HG03439 (cell line): ENCODE results near the gene PLXDC2.
"Not testable (repeated sequence)": the region's sequence is repeated elsewhere in the genome, so short reads cannot be mapped to it uniquely, and the experiment has no call there.

ENCODE experiments used
- ATAC-seq: cut with Tn5 transposase; IDR thresholded peaks from one replicate; pipeline ENCODE4 v1.9.1; 2021; ENCODE audit warnings: mild to moderate bottlenecking, moderate library complexity; ENCODE audit not compliant: unreplicated experiment

Gene PLXDC2

DNA sequence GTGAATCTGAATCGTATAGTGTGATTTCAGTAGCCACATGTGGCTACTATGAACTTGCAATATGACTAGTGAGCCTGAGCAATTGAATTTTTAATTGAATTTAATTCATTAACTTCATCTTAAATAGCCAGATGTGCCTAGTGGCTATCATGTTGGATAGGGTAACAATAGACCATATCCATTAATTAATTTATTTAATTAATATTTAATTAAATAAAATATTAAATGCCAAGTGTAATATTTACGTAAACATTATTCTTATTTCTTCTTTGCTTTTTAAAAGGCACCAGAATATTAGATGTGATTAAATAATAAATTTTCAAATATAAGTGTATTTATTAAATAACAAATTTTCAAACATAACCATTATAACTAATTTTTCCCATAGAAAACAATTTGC lies 354.4 kb downstream of the PLXDC2 start:
- ATAC-seq: no peak

DNA sequence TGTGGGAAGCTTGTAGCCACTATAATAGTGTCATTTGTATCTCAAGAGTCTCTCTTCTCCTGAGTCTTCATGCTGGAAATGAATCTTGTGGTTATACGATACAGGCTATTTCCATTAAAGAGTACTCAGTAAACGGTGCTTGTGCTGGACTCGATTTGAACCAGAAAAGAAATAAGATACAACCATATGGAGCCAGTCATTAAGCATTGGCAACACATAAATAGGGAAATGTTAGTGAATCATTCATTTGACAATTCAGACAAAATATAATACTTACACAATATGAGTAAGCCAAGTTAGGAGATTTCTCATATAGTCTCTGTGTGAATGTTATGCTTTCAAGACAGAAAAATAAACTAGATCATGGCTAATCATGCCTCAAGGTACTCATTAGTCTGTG lies 356.8 kb downstream of the PLXDC2 start:
- no peak for ATAC-seq

DNA sequence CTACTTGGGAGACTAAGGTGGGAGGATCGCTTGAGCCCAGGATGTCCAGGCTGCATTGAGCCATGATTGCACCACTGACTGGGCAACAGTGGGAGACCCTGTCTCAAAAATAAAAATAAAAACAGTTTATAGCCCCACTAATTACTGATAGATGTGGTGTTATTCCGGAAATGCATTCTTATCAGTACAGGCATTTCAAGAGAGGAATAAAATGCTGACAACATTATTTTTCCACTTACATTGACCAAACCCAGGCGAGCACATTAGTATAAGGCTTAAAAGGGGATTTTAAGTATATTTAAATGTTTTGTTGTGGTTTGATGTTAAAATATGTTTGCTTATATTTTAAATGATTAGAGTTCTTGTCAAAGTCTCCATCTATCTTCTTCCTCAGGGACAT lies 359.5 kb downstream of the PLXDC2 start:
- no peak for ATAC-seq

DNA sequence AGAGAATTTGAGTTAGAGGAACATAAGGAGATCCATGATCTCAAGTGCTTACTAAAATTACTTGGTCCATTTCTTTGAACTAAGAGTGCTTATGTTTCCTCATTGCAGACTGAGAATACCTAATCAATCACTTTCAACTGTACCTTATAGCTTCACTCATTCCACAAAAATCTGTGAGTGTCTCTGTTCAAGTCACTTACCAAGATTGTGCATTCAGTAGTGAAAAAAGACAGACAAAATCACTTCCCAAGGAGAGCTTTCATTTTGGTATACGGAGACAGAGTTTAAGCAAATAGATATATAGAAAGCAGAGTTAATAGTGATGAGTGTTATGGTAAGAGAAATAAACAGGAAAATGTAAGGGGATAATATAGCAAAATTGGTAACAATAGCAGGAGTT lies 364.5 kb downstream of the PLXDC2 start:
- ATAC-seq: no peak

DNA sequence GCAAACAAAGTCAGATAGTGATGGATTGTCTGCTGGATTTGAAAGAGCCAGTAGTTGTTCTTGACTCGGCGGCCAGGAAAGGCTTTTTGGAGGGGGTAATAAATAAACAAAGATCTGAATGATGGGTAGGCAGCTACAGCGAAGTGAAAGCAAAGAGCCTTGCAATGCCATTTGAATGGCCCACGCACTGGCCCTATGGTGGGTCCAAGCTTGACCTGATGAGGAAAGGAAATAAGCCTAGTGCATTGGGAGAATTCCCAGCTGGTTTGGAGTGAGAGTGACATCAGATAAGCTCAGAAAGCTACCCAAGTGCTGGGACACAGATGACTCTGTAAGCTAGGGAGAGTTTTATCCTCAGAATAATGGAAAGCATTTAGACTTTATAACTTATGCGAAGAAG lies 365.2 kb downstream of the PLXDC2 start:
- ATAC-seq: no peak

DNA sequence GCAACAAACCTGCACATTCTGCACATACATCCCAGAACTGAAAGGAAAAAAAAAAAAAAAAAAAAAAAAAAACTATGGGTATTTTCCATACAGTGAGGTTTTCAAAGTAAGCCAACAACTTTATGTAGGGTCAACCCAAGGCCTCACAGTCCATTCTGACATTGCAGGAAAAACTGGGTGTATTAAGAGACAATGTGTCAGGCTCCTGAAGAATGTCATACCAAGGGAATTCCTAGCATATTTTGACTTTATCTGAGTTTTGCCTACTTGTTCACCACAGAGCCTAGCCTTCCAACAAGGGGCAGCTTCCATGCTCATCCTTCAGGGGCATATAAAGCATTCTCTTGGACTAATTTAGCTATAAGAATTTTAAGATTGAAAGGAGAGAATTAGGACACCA lies 368.9 kb downstream of the PLXDC2 start:
- no peak for ATAC-seq

DNA sequence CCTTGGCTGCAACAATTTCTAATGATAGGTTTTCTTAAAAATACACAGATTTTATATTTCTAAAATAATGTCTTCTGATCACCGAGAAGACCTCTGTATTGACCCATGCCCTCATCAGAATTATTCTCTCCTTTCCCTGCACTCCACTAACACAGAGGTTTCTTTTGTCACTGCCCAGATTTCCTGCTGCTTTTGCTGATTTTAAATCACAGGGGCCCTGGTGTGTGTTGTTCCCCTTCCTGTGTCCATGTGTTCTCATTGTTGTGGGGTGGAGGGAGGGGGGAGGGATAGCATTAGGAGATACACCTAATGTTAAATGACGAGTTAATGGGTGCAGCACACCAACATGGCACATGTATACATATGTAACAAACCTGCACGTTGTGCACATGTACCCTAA lies 375.2 kb downstream of the PLXDC2 start:
- ATAC-seq: not testable (repeated sequence)

DNA sequence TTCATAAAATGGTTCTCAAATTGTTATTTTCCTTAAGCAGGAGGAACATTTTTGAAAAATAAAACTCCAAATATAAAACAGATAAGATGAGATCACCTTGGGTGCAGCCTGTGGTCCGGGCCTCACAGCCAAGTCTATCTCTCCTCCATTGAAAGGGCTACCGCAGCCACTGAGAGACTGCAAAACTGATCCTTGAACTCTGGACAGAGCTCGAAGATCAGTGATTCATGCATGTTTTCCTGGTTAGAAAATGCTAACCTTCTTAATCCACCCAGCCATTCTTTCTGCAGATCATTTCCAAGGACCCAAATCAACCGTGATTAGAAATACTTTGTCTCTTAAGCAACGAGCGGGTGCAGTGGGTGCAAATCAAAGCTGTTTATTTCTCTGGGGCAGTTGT lies 378.8 kb downstream of the PLXDC2 start:
- no peak for ATAC-seq

DNA sequence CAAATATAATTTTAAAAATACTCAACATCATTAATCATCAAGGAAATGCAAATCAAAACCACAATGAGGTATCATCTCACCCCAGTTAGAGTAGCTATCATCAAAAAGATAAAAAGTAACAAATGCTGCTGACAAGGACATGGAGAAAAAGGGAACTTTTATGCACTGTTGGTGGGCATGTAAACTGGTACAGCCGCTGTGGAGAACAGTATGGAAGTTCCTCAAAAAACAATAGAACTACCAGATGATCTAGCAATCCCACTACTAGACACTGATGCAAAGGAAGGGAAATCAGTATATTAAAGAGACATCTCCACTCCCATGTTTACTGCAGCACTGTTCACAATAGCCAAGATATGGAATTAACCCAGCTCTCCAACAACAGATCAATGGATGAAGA lies 384.5 kb downstream of the PLXDC2 start:
- no peak for ATAC-seq

DNA sequence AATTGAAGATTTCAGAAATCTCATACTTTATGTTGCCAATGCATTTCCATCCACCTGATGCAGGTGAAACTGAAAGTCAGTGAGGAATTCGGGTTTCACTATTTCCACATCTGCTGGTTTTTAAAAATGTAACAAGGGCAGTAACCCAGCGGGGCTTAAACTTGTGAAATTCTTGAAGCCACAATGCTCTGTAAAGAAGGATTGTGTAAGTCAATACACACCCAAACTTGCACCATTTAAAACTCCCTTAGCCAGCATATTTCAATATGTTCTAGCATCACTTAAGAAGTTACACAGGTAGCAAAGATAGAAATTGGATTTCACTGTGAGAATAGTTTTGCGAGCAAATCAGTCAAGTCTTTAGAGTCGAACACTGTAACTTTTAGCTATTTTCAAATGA lies 386.1 kb downstream of the PLXDC2 start:
- no peak for ATAC-seq

DNA sequence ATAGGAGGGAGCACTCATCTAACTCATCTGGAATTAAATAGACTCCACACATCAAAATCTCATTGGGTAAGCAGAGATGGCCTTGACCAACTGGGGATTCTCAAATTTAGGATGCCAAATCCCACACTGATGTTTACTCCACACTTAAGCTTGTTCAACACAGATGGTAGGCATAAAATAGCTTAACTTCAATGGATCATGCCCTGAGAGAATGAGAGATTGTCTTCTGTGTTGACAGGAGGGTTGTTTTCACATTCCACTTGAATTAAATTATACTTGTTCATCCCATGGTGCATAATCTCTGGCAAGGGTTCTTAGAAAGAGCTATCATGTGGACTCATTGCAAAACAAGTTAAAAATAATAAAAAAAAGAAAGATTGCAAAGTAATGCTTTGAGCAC lies 391.4 kb downstream of the PLXDC2 start:
- ATAC-seq: no peak

DNA sequence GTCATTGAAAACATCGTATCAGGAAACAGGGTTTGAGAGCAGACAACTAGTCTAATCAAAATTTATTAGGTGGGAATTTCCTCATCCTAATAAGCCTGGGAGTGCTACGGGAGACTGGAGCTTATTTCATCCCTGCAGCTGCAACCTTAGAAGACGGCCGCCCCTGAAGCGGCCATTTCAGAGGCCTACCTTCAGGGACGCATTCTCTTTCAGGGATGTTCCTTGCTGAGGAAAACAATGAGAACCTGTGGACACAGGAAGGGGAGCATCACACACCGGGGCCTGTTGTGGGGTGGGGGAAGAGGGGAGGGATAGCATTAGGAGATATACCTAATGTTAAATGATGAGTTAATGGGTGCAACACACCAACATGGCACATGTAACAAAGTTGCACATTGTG lies 392.9 kb downstream of the PLXDC2 start:
- not testable (repeated sequence) for ATAC-seq

DNA sequence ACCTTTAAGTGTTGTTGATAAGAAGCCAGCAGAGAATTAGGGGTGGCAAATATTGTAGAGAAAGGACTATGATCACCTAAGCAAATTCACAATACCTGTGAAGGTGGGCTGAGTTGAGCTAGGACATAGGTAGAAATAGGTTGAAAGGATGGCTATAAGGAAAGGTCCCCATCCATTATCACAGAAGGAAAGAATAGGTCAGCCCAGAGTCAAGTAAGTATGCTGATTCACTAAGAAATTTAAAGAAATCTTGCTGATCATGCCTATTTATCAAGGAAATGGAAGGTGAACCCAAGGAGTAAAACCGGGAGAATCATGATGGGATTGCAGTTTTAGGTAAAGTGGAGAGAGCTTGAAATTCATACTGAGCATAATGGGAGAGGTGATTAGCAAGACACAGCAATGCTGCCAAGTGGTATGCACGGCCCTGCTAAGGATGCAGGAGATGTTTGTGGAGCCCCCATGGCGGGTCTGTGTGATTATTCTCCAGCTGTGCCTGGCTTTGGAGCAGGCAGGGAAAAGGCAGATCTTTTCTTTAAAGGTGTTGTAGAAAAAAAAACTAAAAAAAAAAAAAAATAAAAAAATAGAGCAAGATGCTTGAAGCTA lies 399.4 kb downstream of the PLXDC2 start:
- no peak for ATAC-seq

DNA sequence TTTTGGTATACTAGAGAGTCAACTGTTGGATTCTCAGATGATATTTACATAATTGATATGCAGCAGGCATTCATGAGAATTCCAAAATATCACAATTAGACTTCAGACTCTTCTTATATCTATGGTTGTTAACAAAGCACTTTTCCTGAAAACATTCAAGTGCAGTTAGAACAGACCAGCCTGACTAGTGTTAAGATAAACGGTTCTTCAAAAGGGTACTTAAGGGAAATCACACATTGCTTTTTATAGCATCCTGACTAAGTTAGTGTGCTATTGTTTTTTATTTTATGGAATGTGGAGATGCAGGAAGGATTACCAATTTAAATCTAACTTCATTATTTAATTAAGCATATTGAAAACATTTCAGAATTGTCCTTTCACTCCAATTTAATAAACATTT lies 405.1 kb downstream of the PLXDC2 start:
- no peak for ATAC-seq

DNA sequence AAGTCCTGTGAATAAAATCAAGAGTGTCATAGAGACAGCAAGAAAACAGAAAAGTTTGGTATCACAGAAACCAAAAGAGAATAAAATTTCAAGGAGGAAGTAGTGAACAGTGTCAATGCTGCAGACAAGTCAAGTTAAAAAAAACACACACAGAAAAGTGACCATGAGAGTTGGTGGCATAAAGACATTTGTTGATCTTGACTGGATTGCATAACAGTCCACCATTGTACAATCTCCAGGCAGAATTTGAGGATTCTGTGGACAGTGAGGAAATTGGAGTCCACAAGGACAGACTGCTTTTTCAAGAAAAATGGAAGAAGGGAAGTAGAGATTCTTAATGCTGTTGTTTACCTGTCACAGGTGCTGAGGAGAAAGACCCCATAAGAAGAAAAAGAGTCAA lies 412.5 kb downstream of the PLXDC2 start:
- no peak for ATAC-seq

DNA sequence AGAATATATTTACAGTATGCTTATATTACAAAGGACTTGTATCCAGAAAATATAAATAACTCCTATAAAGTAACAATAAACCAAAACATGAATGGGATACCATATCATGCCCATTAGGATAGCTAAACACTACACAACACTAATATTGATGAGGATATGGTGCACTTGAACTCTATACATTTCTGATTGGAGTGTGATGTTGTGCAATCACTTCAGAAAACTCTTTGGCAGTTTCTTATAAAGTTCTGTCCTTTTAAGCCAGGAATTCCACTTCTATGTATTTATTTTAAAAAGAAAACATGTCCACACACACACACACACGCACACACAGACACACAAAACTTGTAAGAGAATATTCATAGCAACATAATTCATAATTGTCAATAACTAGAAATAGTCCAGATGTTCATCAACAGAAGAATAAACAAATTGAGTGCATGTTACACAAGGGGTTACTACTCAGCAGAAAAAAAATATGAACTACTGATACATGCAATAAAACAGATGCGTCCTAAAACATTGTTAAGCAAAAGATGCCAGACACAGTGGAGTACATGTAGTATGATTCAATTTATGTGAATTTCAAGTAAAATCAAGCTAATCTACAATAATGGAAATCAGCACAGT lies 416.0 kb downstream of the PLXDC2 start:
- no peak for ATAC-seq

DNA sequence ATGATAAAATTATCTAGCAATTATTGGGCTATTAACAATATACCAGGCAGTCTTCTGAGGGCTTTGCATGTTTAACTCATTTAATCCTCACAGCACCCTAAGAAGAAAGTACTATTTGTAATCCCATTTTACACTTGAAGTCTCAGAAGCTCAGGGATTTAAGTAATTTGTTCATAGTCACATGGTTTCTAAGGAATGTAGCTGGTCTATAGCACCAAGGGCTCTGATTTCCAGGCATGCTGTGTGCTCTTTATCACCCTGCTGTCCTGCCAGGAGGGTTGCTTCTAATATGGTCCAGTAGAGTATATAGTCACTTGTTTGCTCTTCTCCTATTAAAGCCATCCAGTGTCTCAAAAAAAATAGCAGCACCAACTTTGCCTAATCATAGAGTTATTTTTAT lies 417.2 kb downstream of the PLXDC2 start:
- no peak for ATAC-seq

DNA sequence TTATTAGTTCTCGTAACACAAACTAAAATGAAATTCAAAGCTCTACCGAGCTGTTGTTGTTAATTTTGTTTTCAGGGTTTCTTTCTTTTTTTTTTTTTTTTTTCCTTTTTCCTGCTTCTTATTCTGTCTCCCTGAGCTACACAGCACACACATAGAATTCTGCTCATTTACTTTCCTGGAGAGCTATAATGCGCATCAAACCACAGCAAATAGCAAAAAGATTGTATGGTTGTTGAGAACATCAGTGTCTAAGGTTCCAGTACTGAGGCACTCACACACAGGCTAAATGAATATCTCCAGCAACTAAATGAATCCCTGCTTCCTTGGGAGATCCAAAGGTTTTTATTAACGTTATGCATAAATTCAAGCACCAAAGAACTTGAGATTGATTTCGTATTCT lies 418.3 kb downstream of the PLXDC2 start:
- ATAC-seq: no peak

DNA sequence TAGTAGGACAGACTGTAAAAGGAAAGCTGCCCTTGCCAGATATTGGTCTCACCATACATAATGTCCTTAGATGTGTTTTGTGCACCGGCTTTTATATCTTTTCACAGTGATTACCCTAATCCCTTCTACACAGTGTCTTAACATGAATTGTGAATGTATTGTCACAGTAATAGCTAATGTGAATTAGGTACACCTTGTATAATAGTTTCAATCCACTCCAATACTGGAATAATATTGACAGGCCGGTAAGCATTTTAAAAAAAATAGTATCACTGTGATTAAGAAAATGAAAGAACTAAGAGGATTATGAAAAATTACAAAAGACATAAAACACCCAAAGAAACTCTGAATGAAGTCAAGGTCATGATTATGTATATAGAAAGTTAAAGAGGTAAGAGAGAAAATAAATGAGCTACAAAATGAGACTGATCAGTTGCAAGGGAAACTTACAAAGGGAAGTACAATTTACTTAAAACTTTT lies 420.9 kb downstream of the PLXDC2 start:
- no peak for ATAC-seq

DNA sequence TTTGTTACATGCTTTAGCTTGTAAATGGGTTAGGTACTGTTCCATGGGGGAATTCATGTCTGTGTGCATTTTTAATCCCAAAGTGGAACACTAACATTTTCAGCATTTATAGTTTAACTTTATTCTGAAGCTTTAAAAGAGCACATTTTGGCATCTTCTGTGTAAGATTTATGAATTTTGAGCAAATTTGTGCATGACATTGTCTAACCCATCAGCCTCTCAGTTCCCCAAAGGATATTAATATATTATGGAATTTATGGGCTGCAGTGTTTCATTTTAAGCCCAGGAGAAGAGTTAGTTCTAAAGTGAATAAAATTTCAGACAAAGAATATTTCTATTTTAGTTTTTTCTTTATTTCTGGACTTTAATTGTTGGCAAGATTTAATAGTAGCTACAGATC lies 421.4 kb downstream of the PLXDC2 start:
- ATAC-seq: no peak

DNA sequence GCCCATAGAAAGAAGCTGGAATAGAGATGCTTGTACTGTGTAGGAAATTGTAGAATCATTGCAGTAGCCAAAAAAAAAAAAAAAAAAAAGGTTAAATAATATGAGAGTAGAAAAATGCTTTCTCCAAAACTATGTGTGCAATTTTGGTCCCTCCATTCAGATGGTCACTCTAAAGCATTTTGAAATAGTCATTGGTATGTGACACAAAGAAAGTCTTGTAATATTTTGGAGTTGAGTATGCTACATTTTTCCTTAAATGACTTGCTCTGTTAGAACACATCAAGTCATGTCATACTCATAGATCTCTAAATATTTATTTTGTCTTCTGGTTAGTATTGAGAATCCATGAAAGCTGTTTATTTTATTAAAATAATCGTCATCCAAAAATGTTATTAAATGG lies 424.4 kb downstream of the PLXDC2 start:
- ATAC-seq: no peak

DNA sequence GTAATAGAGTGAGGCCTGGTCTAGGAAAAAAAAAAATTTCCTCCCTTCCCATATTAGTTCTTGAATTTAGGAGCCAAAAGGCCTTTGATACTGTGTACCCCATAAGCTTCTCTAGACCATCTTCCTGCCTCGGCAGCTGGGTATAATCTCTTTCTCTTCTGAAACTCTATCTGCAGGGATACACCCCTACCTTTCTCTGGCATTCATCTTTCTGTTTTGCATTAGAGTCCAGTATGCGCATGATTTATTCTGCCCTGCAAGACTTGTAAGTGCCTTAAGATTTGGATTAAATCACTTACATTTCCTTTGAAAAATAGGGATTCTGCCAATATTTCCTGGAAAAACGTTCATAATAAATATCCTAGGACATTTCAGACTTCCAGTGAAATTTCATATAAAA lies 431.2 kb downstream of the PLXDC2 start:
- ATAC-seq: no peak
